Mammary epithelial cell (primary cell): ENCODE measurements around the gene UQCRFS1.

Experiments used
- CTCF ChIP-seq, 2 donors: IDR thresholded peaks in 1 of 2; conservative IDR thresholded peaks in 1 of 2; 2 replicates each; pipeline ENCODE4 v1.5.1; 2011 to 2012; ENCODE audit warnings: inconsistent platforms in 2 of 2, low read length in 2 of 2, mild to moderate bottlenecking in 2 of 2, control low read depth in 1 of 2, low read depth in 1 of 2; ENCODE audit not compliant: insufficient read depth in 1 of 2; ENCODE audit errors: extremely low read depth in 1 of 2
- EZH2 ChIP-seq: IDR thresholded peaks from 2 replicates; pipeline ENCODE4 v1.6.1; 2012; ENCODE audit warnings: low read length, inconsistent platforms, borderline replicate concordance

- no peak for TF ChIP-seq CTCF (conservative IDR thresholded peaks at IDR 0.05 in 1 of 2, IDR thresholded peaks at IDR 0.05 in 1 of 2; ENCODE audit: extremely low read depth in 1 of 2, insufficient read depth in 1 of 2, low read depth in 1 of 2, low read length in 2 of 2)
- TF ChIP-seq EZH2, result no peak
Observed at GRCh38 chr19:29172302-29172701, 40.6 kb downstream of the UQCRFS1 start.
